ENCODE measurements around the gene PRKCD. TPM values are rescaled to one million over a fixed set of nuclear protein-coding genes. Genes with fewer than 3 reads are reported as not detected.

The PRKCD gene
- total RNA-seq, 1 experiment from 2014 or later, result 1.4 TPM

DNA sequence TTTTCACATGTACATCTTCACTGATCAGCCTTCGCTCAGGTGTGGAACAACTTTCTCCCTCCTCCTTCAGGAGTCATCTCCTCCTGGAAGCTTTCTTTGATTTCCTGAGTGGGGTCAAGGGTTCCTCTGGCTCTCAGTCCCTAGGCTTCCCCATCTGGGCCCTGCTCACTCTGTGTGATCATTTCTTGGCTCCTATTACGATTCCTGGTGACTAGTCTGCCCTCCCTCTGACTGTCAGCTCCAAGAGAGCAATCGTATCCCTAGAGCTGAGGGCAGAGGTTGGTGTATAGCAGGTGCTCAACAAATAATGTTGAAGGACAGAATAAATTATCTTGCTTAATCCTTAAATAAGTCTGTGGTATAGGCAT is 15.3 kb upstream of the PRKCD start:
- Histone ChIP-seq H3K27ac (ENCODE audit: low read depth, low read length, poor library complexity, severe bottlenecking) (no peak overlapping the region), H3K4me1 (ENCODE audit: insufficient read depth, low read length, poor library complexity, severe bottlenecking) (no peaks in the 10 kb centered on the region), H3K4me3 (ENCODE audit: low read depth, low read length, poor library complexity, severe bottlenecking) (no peak overlapping the region), H3K9me3 (ENCODE audit: low read depth, low read length, poor library complexity, severe bottlenecking) (no peaks in the 10 kb centered on the region), H3K36me3 (ENCODE audit: insufficient read depth, low read length, poor library complexity, severe bottlenecking) (no peaks in the 10 kb centered on the region), H3K27me3 (replicated peaks; ENCODE audit: insufficient read depth, low read depth, low read length, poor library complexity) (no peaks in the 10 kb centered on the region)
- TF ChIP-seq CTCF (conservative IDR thresholded peaks at IDR 0.05; ENCODE audit: low read depth, low read length), result no peak
- TF ChIP-seq EZH2 (IDR thresholded peaks at IDR 0.05; ENCODE audit: borderline replicate concordance, low read depth, low read length, poor library complexity, severe bottlenecking), result no peak
- ChIA-PET CTCF (no interaction called here), POLR2A (ENCODE audit: low non-redundant PET) (no interaction called here)
- intact Hi-C loops (cut with micrococcal nuclease; ENCODE audit: unreplicated experiment), result no loop called here
- no TSS peak for BruUV-seq (replicated peaks)
- DNase-seq (ENCODE audit: low spot score), result no peak

- no TSS peak for BruUV-seq (replicated peaks)
- ChIA-PET POLR2A (ENCODE audit: low non-redundant PET) (no interaction called here), CTCF (no interaction called here)
- intact Hi-C loops (cut with micrococcal nuclease; ENCODE audit: unreplicated experiment), result no loop called here
- no peaks in the 10 kb centered on the region for H3K27me3 ChIP-seq (replicated peaks; ENCODE audit: insufficient read depth, low read depth, low read length, poor library complexity)
- no peaks in the 10 kb centered on the region for H3K36me3 ChIP-seq (ENCODE audit: insufficient read depth, low read length, poor library complexity, severe bottlenecking)
- no peaks in the 10 kb centered on the region for H3K4me1 ChIP-seq (ENCODE audit: insufficient read depth, low read length, poor library complexity, severe bottlenecking)
- no peak for DNase-seq (ENCODE audit: low spot score)
- H3K27ac ChIP-seq (ENCODE audit: low read depth, low read length, poor library complexity, severe bottlenecking), result no peak overlapping the region
- TF ChIP-seq CTCF (conservative IDR thresholded peaks at IDR 0.05; ENCODE audit: low read depth, low read length), result no peak
- TF ChIP-seq EZH2 (IDR thresholded peaks at IDR 0.05; ENCODE audit: borderline replicate concordance, low read depth, low read length, poor library complexity, severe bottlenecking), result no peak
- H3K9me3 ChIP-seq (ENCODE audit: low read depth, low read length, poor library complexity, severe bottlenecking), result no peaks in the 10 kb centered on the region
- no peak overlapping the region for H3K4me3 ChIP-seq (ENCODE audit: low read depth, low read length, poor library complexity, severe bottlenecking)
These were observed 14.6 kb upstream of the PRKCD start for GRCh38 chr3:53146319-53146891.

GRCh38 chr3:53147151-53147902 is 13.7 kb upstream of the PRKCD start:
- intact Hi-C loops (cut with micrococcal nuclease; ENCODE audit: unreplicated experiment), result no loop called here
- ChIA-PET POLR2A (ENCODE audit: low non-redundant PET) (no interaction called here), CTCF (no interaction called here)
- no TSS peak for BruUV-seq (replicated peaks)
- H3K36me3 ChIP-seq (ENCODE audit: insufficient read depth, low read length, poor library complexity, severe bottlenecking), result no peaks in the 10 kb centered on the region
- H3K4me3 ChIP-seq (ENCODE audit: low read depth, low read length, poor library complexity, severe bottlenecking), result no peak overlapping the region
- no peaks in the 10 kb centered on the region for H3K27me3 ChIP-seq (replicated peaks; ENCODE audit: insufficient read depth, low read depth, low read length, poor library complexity)
- H3K4me1 ChIP-seq (ENCODE audit: insufficient read depth, low read length, poor library complexity, severe bottlenecking), result no peaks in the 10 kb centered on the region
- no peaks in the 10 kb centered on the region for H3K9me3 ChIP-seq (ENCODE audit: low read depth, low read length, poor library complexity, severe bottlenecking)
- DNase-seq (ENCODE audit: low spot score), result no peak
- TF ChIP-seq CTCF (conservative IDR thresholded peaks at IDR 0.05; ENCODE audit: low read depth, low read length) (no peak), EZH2 (IDR thresholded peaks at IDR 0.05; ENCODE audit: borderline replicate concordance, low read depth, low read length, poor library complexity, severe bottlenecking) (no peak)
- no peak overlapping the region for H3K27ac ChIP-seq (ENCODE audit: low read depth, low read length, poor library complexity, severe bottlenecking)

Data from A673 (cell line).